NT2/D1 (cell line): ENCODE results near the gene JPT2.

Experiments used
- SUZ12 ChIP-seq: IDR thresholded peaks from 2 replicates; pipeline ENCODE4 v1.6.1; 2011; ENCODE audit not compliant: insufficient read length, insufficient read depth; ENCODE audit errors: extremely low read depth
- ZNF274 ChIP-seq: IDR thresholded peaks from 2 replicates; pipeline ENCODE4 v1.6.1; 2011; ENCODE audit warnings: mild to moderate bottlenecking, low read depth, low read length

GRCh38 chr16:1677339-1677738 lies 740 bp upstream of the JPT2 start:
- TF ChIP-seq SUZ12 (no peak), ZNF274 (no peak)
